C4-2B (cell line): Measurements from ENCODE around the gene MEF2C.

Experiments used
- CTCF ChIP-seq: fragments of 450-650 bp; conservative IDR thresholded peaks from 2 replicates; pipeline ENCODE4 v1.5.1; 2017; ENCODE audit warnings: mild to moderate bottlenecking
- ZFX ChIP-seq: fragments of 450-650 bp; IDR thresholded peaks from 2 replicates; pipeline ENCODE4 v1.6.1; 2017

DNA sequence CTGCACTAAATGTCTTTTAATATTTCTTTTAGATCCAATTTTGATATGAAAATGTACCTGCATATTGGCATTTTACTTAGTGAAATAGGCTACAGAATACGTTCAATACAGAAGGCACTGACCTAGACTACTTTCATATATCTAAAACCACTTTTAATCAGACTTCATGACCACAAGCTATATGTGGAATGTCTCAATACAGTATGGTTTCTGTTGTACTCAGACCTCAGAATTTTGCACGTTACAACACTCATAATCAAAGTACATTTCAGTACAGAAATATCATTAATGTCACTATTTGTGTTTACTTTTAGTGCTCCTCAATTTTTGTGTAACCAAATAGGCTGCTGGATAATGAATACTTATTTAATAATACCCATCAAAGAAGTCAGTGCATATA, 74.8 kb downstream of the MEF2C start:
- no peak for TF ChIP-seq CTCF
- no peak for TF ChIP-seq ZFX
